ENCODE results near the gene CNTN4.
"Not testable (repeated sequence)": the region's sequence is repeated elsewhere in the genome, so short reads cannot be mapped to it uniquely, and the experiment has no call there.

Gene CNTN4

DNA sequence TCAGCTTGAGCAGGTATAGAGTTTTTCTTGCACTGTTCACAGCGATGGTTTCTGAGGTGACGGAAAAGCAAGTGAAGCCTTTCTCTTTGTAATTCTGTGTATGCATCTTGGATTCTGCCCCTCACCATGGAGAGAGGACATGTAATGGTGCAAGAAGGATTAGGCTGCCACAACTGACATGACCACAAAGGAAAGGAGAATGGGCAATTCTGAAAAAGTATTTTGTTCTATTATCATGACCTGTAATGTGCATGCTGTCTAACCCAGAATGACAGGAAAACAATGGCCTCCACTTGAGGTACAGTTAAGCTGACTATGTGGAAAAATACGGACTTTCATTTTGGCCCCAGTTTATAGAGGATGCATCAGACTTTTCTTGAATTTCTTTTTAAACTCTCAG is 784.6 kb downstream of the CNTN4 start:
- no peak for TF ChIP-seq ZNF274 (IDR thresholded peaks at IDR 0.05; ENCODE audit: low read depth, low read length)

GRCh38 chr3:2888592-2888991 is 789.9 kb downstream of the CNTN4 start:
- H3K4me3 ChIP-seq (ENCODE audit: low read length), result no peak overlapping the region
- TF ChIP-seq ZNF274 (IDR thresholded peaks at IDR 0.05; ENCODE audit: low read depth, low read length), result no peak

More for the DNA sequence above, 784.6 kb downstream of the CNTN4 start:
- H3K4me3 ChIP-seq (ENCODE audit: low read length), result no peak overlapping the region

- TF ChIP-seq ZNF274 (IDR thresholded peaks at IDR 0.05; ENCODE audit: low read depth, low read length), result no peak
- no peak overlapping the region for H3K4me3 ChIP-seq (ENCODE audit: low read length)
Measured at GRCh38 chr3:2889736-2890135, 791.1 kb downstream of the CNTN4 start.

GRCh38 chr3:2896308-2896939 is 797.8 kb downstream of the CNTN4 start:
- no peak overlapping the region for H3K4me3 ChIP-seq (ENCODE audit: low read length)
- TF ChIP-seq ZNF274 (IDR thresholded peaks at IDR 0.05; ENCODE audit: low read depth, low read length), result no peak

- H3K4me3 ChIP-seq (ENCODE audit: low read length), result no peak overlapping the region
- no peak for TF ChIP-seq ZNF274 (IDR thresholded peaks at IDR 0.05; ENCODE audit: low read depth, low read length)
Measured at GRCh38 chr3:2897821-2898220, 799.2 kb downstream of the CNTN4 start.

GRCh38 chr3:2898591-2899353 is 800.1 kb downstream of the CNTN4 start:
- TF ChIP-seq ZNF274 (IDR thresholded peaks at IDR 0.05; ENCODE audit: low read depth, low read length), result no peak
- no peak overlapping the region for H3K4me3 ChIP-seq (ENCODE audit: low read length)

DNA sequence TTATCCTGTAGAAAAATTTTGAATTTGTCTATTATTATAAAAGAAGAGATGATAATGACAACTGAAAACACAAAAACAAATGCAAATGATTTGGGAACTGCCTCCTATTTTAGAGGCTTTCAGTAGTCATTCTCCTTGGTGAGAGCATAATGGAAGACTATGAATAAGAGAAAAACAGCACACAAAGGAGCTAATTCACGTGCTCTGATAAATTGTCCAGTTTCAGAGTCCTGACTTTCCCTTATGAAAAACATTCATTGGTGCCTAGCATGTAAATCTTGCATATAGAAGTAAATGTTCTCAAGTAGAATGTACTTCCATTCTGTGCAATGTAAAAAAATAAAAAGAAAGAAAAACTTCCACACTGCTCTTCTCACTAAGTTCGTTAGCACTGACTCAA is 805.4 kb downstream of the CNTN4 start:
- H3K4me3 ChIP-seq (ENCODE audit: low read length), result no peak overlapping the region
- no peak for TF ChIP-seq ZNF274 (IDR thresholded peaks at IDR 0.05; ENCODE audit: low read depth, low read length)

- H3K4me3 ChIP-seq (ENCODE audit: low read length), result no peak overlapping the region
- no peak for TF ChIP-seq ZNF274 (IDR thresholded peaks at IDR 0.05; ENCODE audit: low read depth, low read length)
Measured at GRCh38 chr3:2908693-2909351, 810.2 kb downstream of the CNTN4 start.

- no peak overlapping the region for H3K4me3 ChIP-seq (ENCODE audit: low read length)
- no peak for TF ChIP-seq ZNF274 (IDR thresholded peaks at IDR 0.05; ENCODE audit: low read depth, low read length)
Measured at GRCh38 chr3:2910997-2911396, 812.3 kb downstream of the CNTN4 start.

GRCh38 chr3:2915826-2916225 is 817.2 kb downstream of the CNTN4 start:
- no peak for TF ChIP-seq ZNF274 (IDR thresholded peaks at IDR 0.05; ENCODE audit: low read depth, low read length)
- H3K4me3 ChIP-seq (ENCODE audit: low read length), result no peak overlapping the region

GRCh38 chr3:2916640-2917039 is 818.0 kb downstream of the CNTN4 start:
- H3K4me3 ChIP-seq (ENCODE audit: low read length), result not testable (repeated sequence)

GRCh38 chr3:2920103-2920502 is 821.4 kb downstream of the CNTN4 start:
- no peak for TF ChIP-seq ZNF274 (IDR thresholded peaks at IDR 0.05; ENCODE audit: low read depth, low read length)

GRCh38 chr3:2921452-2921851 is 822.8 kb downstream of the CNTN4 start:
- H3K4me3 ChIP-seq (ENCODE audit: low read length), result no peak overlapping the region
- no peak for TF ChIP-seq ZNF274 (IDR thresholded peaks at IDR 0.05; ENCODE audit: low read depth, low read length)

More at GRCh38 chr3:2920103-2920502, 821.4 kb downstream of the CNTN4 start:
- H3K4me3 ChIP-seq (ENCODE audit: low read length), result no peak overlapping the region

DNA sequence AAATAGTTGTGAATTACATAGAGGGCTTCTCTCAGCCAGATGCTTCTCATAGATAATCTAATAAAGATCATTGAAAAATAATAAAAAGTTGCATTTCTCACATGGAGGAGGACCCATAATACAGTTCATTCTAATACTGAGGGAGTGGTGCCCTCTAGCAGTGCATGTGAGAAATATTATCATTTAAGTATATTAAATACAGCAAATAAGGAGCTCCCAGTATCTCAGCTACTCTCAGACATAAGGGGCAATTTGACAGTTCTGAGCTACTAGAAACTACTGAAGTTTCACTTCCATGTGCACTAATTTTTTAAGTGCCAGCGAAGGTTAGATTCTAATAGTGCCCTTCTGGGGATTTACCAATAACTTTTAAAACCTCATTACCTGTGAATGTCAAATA is 823.2 kb downstream of the CNTN4 start:
- no peak overlapping the region for H3K4me3 ChIP-seq (ENCODE audit: low read length)

GRCh38 chr3:2923390-2923789 is 824.7 kb downstream of the CNTN4 start:
- no peak overlapping the region for H3K4me3 ChIP-seq (ENCODE audit: low read length)
- no peak for TF ChIP-seq ZNF274 (IDR thresholded peaks at IDR 0.05; ENCODE audit: low read depth, low read length)

More for the DNA sequence above, 823.2 kb downstream of the CNTN4 start:
- TF ChIP-seq ZNF274 (IDR thresholded peaks at IDR 0.05; ENCODE audit: low read depth, low read length), result no peak

Data from GM08714 (cell line).